GM18508 (cell line): ENCODE results near the gene VAV1.
A peak's percentile ranks its signal among the peaks of the same experiment; 100 is the strongest.
"Not testable (repeated sequence)": the region's sequence is repeated elsewhere in the genome, so short reads cannot be mapped to it uniquely, and the experiment has no call there.

ENCODE experiments used
- ATAC-seq: cut with Tn5 transposase; IDR thresholded peaks from one replicate; pipeline ENCODE4 v1.9.1; 2021; ENCODE audit warnings: moderate number of reproducible peaks; ENCODE audit not compliant: insufficient read depth, unreplicated experiment

Gene VAV1

GRCh38 chr19:6838062-6838655, 65.7 kb downstream of the VAV1 start:
- no peak for ATAC-seq

GRCh38 chr19:6842871-6843607, 70.5 kb downstream of the VAV1 start:
- no peak for ATAC-seq

GRCh38 chr19:6847828-6848200, 75.3 kb downstream of the VAV1 start:
- no peak for ATAC-seq

GRCh38 chr19:6848986-6849385, 76.5 kb downstream of the VAV1 start:
- ATAC-seq = no peak

- ATAC-seq = no peak
Observed at GRCh38 chr19:6849876-6850275, 77.4 kb downstream of the VAV1 start.

GRCh38 chr19:6851359-6851758, 78.9 kb downstream of the VAV1 start:
- ATAC-seq = no peak

- ATAC-seq = no peak
Observed at GRCh38 chr19:6852001-6852400, 79.5 kb downstream of the VAV1 start.

- ATAC-seq = no peak
Observed at GRCh38 chr19:6853868-6854267, 81.4 kb downstream of the VAV1 start.

- ATAC-seq = no peak
Observed at GRCh38 chr19:6854758-6855157, 82.2 kb downstream of the VAV1 start.

GRCh38 chr19:6856749-6857372, 84.4 kb downstream of the VAV1 start:
- ATAC-seq = no peak

GRCh38 chr19:6861683-6862286, 89.3 kb downstream of the VAV1 start:
- ATAC-seq = no peak

GRCh38 chr19:6862673-6863078, 90.2 kb downstream of the VAV1 start:
- peak; percentile 64 for ATAC-seq

- no peak for ATAC-seq
Observed at GRCh38 chr19:6864325-6864940, 91.9 kb downstream of the VAV1 start.

GRCh38 chr19:6865849-6866248, 93.3 kb downstream of the VAV1 start:
- ATAC-seq = no peak

GRCh38 chr19:6866741-6867151, 94.2 kb downstream of the VAV1 start:
- ATAC-seq = no peak

GRCh38 chr19:6868351-6868750, 95.8 kb downstream of the VAV1 start:
- no peak for ATAC-seq

- ATAC-seq = not testable (repeated sequence)
Observed at GRCh38 chr19:6869151-6869882, 96.8 kb downstream of the VAV1 start.

GRCh38 chr19:6873708-6874431, 101.4 kb downstream of the VAV1 start:
- ATAC-seq = no peak

- ATAC-seq = no peak
Observed at GRCh38 chr19:6875218-6875617, 102.7 kb downstream of the VAV1 start.

GRCh38 chr19:6876748-6877147, 104.2 kb downstream of the VAV1 start:
- no peak for ATAC-seq
